Astrocyte (in vitro differentiated cells and primary cell): ENCODE measurements around the gene ZMIZ1. TPM values are rescaled to one million over a fixed set of nuclear protein-coding genes. Genes with fewer than 3 reads are reported as not detected.

Experiments
- DNase-seq: peaks from one replicate; pipeline ENCODE4 v3.0.0-alpha.2; 2010; ENCODE audit warnings: low read depth
- FAIRE-seq: peaks from 2 replicates; lab custom pipeline; 2011; peaks lifted over from hg19 to GRCh38; lab: Jason Lieb, UNC
- H2AFZ ChIP-seq: 2 replicates; pipeline ENCODE4 v1.6.0; 2012; ENCODE audit warnings: low read depth, low read length, inconsistent platforms
- H3K27ac ChIP-seq: 2 replicates; pipeline ENCODE4 v1.5.1; 2011; ENCODE audit warnings: low read depth, low read length, inconsistent platforms
- H3K27me3 ChIP-seq: 2 replicates; pipeline ENCODE4 v1.6.0; 2011; ENCODE audit warnings: low read length, inconsistent platforms; ENCODE audit not compliant: insufficient read depth
- H3K36me3 ChIP-seq: 2 replicates; pipeline ENCODE4 v1.5.1; 2011; ENCODE audit warnings: low read length, inconsistent platforms; ENCODE audit not compliant: insufficient read depth
- H3K4me1 ChIP-seq: 2 replicates; pipeline ENCODE4 v1.5.1; 2011; ENCODE audit warnings: low read length, inconsistent platforms; ENCODE audit not compliant: insufficient read depth
- H3K4me2 ChIP-seq: 2 replicates; pipeline ENCODE4 v1.6.0; 2012; ENCODE audit warnings: low read length, inconsistent platforms
- H3K4me3 ChIP-seq: 2 replicates; pipeline ENCODE4 v1.5.1; 2011; ENCODE audit warnings: low read depth, mild to moderate bottlenecking, low read length, inconsistent platforms; ENCODE audit not compliant: insufficient read depth
- H3K79me2 ChIP-seq: 2 replicates; pipeline ENCODE4 v1.6.0; 2012; ENCODE audit warnings: mild to moderate bottlenecking, low read length, inconsistent platforms; ENCODE audit not compliant: insufficient read depth
- H3K9ac ChIP-seq: 2 replicates; pipeline ENCODE4 v1.6.0; 2012; ENCODE audit warnings: mild to moderate bottlenecking, low read length, inconsistent platforms
- H3K9me3 ChIP-seq: 2 replicates; pipeline ENCODE4 v1.5.1; 2012; ENCODE audit warnings: low read depth, mild to moderate bottlenecking, low read length, inconsistent platforms; ENCODE audit not compliant: insufficient read depth
- H4K20me1 ChIP-seq: 2 replicates; pipeline ENCODE4 v1.6.0; 2012; ENCODE audit warnings: low read length, inconsistent platforms; ENCODE audit not compliant: insufficient read depth
- H3K27ac Mint-ChIP-seq: one replicate; pipeline ENCODE4 v1.8.0; 2021; ENCODE audit warnings: mild to moderate bottlenecking, mixed read lengths; ENCODE audit not compliant: unreplicated experiment
- H3K27me3 Mint-ChIP-seq: one replicate; pipeline ENCODE4 v1.8.0; 2021; ENCODE audit warnings: low read depth, mixed read lengths; ENCODE audit not compliant: unreplicated experiment
- H3K36me3 Mint-ChIP-seq: one replicate; pipeline ENCODE4 v1.8.0; 2021; ENCODE audit warnings: low read depth, mixed read lengths; ENCODE audit not compliant: unreplicated experiment
- H3K4me1 Mint-ChIP-seq: one replicate; pipeline ENCODE4 v1.8.0; 2021; ENCODE audit warnings: low read depth, mixed read lengths; ENCODE audit not compliant: unreplicated experiment
- H3K4me3 Mint-ChIP-seq: one replicate; pipeline ENCODE4 v1.8.0; 2021; ENCODE audit warnings: mild to moderate bottlenecking, moderate library complexity, mixed read lengths; ENCODE audit not compliant: unreplicated experiment
- H3K9me3 Mint-ChIP-seq: one replicate; pipeline ENCODE4 v1.8.0; 2021; ENCODE audit warnings: mild to moderate bottlenecking, mixed read lengths; ENCODE audit not compliant: unreplicated experiment
- EZH2 ChIP-seq: IDR thresholded peaks from 2 replicates; pipeline ENCODE4 v1.6.1; 2012; ENCODE audit warnings: mild to moderate bottlenecking, low read length, inconsistent platforms; ENCODE audit not compliant: insufficient read depth
- total RNA-seq: library from RNA; stranded (reverse); gene quantifications from 2 replicates; pipeline ENCODE4 v1.2.1, GENCODE V29; 2021
- TF ChIP-seq, protein P1 (sequence below): IDR thresholded peaks from 2 replicates; pipeline ENCODE4 v1.5.1; 2011; ENCODE audit warnings: low read depth, mild to moderate bottlenecking, inconsistent platforms, low read length, moderate library complexity; ENCODE audit not compliant: insufficient read depth

Gene ZMIZ1
- total RNA-seq, 1 donor from 2014 or later: 45.5 TPM

DNA sequence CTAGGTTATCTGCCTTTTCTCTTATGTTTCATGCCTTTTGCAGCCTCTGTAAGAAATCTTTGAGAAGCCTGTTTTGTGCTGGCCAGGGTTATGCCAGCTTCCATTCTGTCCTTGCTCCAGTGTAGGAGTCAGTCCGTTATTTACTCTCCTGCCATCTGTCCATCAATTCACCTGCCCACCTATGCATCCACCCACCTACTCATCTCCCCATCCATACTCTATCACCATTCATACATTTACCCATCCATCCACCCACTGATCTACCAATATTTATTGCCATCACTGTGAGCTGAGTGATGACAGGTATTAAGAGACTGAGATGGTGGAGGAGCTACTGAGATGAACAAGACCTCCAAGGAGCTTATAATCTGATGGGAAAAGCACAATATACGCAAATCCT, 265.8 kb downstream of the ZMIZ1 start:
- Histone ChIP-seq H3K36me3 (no peaks in the 10 kb centered on the region), H3K79me2 (no peaks in the 10 kb centered on the region), H3K4me3 (no peak overlapping the region), H3K9me3 (no peaks in the 10 kb centered on the region), H3K27ac (no peak overlapping the region), H3K27me3 (no peaks in the 10 kb centered on the region), H2AFZ (no peak overlapping the region), H3K4me2 (no peak overlapping the region), H3K9ac (no peak overlapping the region), H4K20me1 (no peaks in the 10 kb centered on the region), H3K4me1 (peaks cover 10% of the 10 kb centered on the region)
- Mint-ChIP-seq H3K9me3 (peaks cover 12% of the 10 kb centered on the region), H3K36me3 (no peaks in the 10 kb centered on the region), H3K27ac (no peak overlapping the region), H3K4me3 (no peak overlapping the region), H3K4me1 (peaks cover 10% of the 10 kb centered on the region), H3K27me3 (peaks cover 8% of the 10 kb centered on the region)
- TF ChIP-seq EZH2: no peak
- TF ChIP-seq, protein P1, sequence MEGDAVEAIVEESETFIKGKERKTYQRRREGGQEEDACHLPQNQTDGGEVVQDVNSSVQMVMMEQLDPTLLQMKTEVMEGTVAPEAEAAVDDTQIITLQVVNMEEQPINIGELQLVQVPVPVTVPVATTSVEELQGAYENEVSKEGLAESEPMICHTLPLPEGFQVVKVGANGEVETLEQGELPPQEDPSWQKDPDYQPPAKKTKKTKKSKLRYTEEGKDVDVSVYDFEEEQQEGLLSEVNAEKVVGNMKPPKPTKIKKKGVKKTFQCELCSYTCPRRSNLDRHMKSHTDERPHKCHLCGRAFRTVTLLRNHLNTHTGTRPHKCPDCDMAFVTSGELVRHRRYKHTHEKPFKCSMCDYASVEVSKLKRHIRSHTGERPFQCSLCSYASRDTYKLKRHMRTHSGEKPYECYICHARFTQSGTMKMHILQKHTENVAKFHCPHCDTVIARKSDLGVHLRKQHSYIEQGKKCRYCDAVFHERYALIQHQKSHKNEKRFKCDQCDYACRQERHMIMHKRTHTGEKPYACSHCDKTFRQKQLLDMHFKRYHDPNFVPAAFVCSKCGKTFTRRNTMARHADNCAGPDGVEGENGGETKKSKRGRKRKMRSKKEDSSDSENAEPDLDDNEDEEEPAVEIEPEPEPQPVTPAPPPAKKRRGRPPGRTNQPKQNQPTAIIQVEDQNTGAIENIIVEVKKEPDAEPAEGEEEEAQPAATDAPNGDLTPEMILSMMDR: no peak
- no peak for DNase-seq
- FAIRE-seq: no peak

DNA sequence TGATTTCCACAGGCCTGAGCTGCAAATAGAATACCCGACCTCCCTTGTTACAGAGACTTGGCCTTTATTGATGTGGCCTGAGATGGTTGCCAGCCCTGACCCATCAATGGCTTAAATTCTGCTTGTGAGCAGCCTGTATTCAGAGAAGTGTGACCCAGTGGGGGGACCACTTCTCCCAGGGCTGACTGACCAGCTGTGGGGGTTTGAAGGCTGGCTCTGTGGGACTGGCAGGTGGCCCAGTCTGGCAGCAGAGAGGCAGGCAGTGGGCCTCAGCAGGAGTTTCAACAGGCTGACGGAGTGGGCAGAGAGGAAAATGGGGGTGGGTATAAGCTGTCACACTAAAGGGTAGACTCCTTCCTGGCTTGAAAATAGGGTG, 266.3 kb downstream of the ZMIZ1 start:
- Histone ChIP-seq H3K4me3 (no peak overlapping the region), H3K4me2 (no peak overlapping the region), H3K9ac (no peak overlapping the region), H3K36me3 (no peaks in the 10 kb centered on the region), H2AFZ (no peak overlapping the region), H3K27me3 (no peaks in the 10 kb centered on the region), H4K20me1 (no peaks in the 10 kb centered on the region), H3K4me1 (peaks cover 10% of the 10 kb centered on the region), H3K27ac (no peak overlapping the region), H3K79me2 (no peaks in the 10 kb centered on the region), H3K9me3 (no peaks in the 10 kb centered on the region)
- no peak for DNase-seq
- Mint-ChIP-seq H3K27ac (no peak overlapping the region), H3K36me3 (no peaks in the 10 kb centered on the region), H3K9me3 (peaks cover 12% of the 10 kb centered on the region), H3K4me3 (no peak overlapping the region), H3K27me3 (peaks cover 8% of the 10 kb centered on the region), H3K4me1 (peaks cover 10% of the 10 kb centered on the region)
- no peak for FAIRE-seq
- no peak for TF ChIP-seq EZH2
- TF ChIP-seq, protein P1: no peak

DNA sequence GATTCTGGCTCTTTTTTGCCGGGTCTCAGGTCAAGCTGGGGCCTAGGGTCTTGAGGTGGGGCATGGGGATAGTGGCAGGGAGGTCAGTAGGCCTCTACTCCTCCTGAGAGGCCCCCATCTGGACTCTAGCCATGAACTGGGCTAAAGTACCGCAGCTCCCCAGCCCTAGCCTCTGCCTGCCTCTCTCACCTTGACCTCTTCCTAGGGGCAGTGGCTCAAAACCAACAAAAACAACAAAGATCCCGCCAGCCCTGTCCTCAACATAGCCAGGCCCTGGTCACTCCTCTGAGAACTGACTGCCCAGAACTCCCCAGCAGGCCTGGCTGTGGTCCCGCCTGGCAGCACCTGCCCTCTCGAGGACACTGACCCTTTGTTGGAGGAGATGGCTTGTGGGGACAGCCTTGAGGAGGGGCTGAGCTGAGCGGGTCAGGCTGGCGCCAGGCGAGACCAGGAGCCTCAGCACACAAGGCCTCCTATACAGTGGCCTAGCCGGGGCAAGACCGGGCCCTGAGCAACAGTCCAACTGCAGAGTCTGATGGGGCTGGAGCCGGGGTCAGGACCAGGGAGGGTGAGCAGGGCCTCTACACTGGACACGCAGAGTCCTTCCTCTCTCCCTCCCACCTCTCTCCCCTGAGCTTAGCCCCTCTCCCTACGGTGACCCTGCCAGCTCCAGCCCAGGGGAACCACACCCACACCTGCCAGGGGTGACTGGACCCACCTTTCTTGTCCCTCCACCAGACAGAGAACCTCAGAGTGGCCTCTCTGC, 266.9 kb downstream of the ZMIZ1 start:
- H3K4me1 ChIP-seq: peaks cover 10% of the 10 kb centered on the region
- no peaks in the 10 kb centered on the region for H4K20me1 ChIP-seq
- H3K36me3 ChIP-seq: no peaks in the 10 kb centered on the region
- H3K27ac ChIP-seq: no peak overlapping the region
- no peak overlapping the region for H3K4me2 ChIP-seq
- H3K9ac ChIP-seq: no peak overlapping the region
- no peak overlapping the region for H3K4me3 ChIP-seq
- no peak for TF ChIP-seq EZH2
- TF ChIP-seq, protein P1: no peak
- Mint-ChIP-seq H3K9me3 (peaks cover 12% of the 10 kb centered on the region), H3K36me3 (no peaks in the 10 kb centered on the region), H3K4me3 (no peak overlapping the region), H3K27ac (no peak overlapping the region), H3K27me3 (peaks cover 11% of the 10 kb centered on the region), H3K4me1 (peaks cover 10% of the 10 kb centered on the region)
- FAIRE-seq (no peak), DNase-seq (no peak)
- no peaks in the 10 kb centered on the region for H3K9me3 ChIP-seq
- H3K79me2 ChIP-seq: no peaks in the 10 kb centered on the region
- no peaks in the 10 kb centered on the region for H3K27me3 ChIP-seq
- no peak overlapping the region for H2AFZ ChIP-seq
